Fibroblast of upper back skin (primary cell): ENCODE measurements around the gene SPATA32.
"Not testable (repeated sequence)": the region's sequence is repeated elsewhere in the genome, so short reads cannot be mapped to it uniquely, and the experiment has no call there.

ENCODE experiments used
- DNase-seq: peaks from one replicate; pipeline ENCODE4 v3.0.0-alpha.2; 2013

The SPATA32 gene

GRCh38 chr17:45261577-45262515 is at the start of gene SPATA32:
SPATA32 (minus strand) TSS chr17:45262094; CDS start chr17:45262016, 78 bp downstream.
- DNase-seq = peak; percentile 45

GRCh38 chr17:45311401-45311759 is 49.5 kb upstream of the SPATA32 start:
- DNase-seq = no peak

GRCh38 chr17:45310380-45311324 is 48.8 kb upstream of the SPATA32 start:
- no peak for DNase-seq

GRCh38 chr17:45309400-45309799 is 47.5 kb upstream of the SPATA32 start:
- DNase-seq = no peak

DNA sequence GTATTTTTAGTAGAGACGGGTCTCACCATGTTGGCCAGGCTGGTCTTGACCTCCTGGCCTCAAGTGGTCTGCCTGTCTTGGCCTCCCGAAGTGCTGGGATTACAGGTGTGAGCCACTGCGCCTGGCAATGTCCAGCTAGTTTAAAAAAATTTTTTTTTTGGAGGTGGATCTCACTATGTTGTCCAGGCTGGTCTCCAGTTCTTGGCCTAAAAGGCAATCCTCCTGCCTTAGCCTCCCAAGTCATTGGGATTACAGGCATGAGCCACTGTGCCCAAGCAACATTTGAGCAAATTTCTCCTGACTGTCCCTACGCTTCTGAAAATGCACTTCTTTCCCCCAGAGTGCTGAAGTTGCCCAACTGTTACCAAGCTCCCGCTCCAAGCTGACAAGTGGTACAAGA is 46.9 kb upstream of the SPATA32 start:
- DNase-seq = no peak

- no peak for DNase-seq
These were observed 46.1 kb upstream of the SPATA32 start for GRCh38 chr17:45308016-45308365.

GRCh38 chr17:45307290-45308015 is 45.6 kb upstream of the SPATA32 start:
- DNase-seq = peak; percentile 81

DNA sequence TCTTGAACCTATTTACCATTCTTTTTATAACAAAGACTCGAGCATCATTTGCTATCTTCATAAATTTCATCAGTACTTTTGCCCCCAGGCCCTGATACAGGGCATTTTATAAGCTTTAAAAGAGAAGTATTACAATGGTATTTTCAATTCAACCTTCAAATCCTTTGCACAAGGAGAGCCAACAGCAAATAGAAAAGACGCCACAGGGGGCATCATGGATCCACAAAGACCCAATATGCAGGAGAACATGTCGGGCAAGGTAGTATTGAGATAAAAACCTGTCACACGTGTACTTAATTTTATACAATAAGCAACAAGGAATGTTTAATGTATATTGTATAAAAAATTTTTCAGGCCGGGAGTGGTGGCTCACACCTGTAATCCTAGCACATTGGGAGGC is 44.7 kb upstream of the SPATA32 start:
- no peak for DNase-seq

DNA sequence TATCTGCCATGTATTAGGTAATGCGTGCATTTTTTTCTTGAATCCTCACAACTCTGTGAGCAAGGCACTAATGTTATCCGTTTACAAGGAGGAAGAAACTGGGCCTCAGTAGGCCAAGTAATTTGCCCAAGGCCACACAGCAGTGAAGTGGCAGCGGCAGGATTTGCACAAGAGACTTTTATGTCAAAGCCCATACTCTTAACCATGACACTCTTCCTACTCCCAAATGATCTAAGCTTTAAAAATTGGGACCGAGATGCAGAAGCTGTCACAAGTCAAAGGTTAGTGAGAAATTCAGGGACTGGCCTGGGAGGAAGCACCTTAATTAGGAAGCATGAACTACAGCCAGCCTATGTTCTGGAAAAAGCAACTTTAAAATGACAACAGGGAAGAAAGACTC is 44.2 kb upstream of the SPATA32 start:
- DNase-seq = no peak

GRCh38 chr17:45305530-45306087 is 43.7 kb upstream of the SPATA32 start:
- peak; percentile 75 for DNase-seq

- peak; percentile 64 for DNase-seq
These were observed 40.8 kb upstream of the SPATA32 start for GRCh38 chr17:45302649-45303173.

DNA sequence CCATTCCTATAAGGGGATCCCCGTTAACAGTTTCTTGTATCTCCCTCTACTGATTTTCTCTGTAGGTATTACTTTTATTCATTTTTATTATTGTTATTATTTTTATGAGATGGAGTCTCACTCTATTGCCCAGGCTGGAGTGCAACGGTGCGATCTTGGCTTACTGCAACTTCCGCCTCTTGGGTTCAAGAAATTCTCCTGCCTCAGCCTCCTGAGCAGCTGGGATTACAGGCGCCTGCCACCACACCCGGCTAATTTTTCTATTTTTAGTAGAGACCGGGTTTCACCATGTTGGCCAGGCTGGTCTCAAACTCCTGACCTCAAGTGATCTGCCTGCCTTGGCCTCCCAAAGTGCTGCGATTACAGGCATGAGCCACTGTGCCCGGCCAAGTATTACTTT is 40.3 kb upstream of the SPATA32 start:
- not testable (repeated sequence) for DNase-seq

DNA sequence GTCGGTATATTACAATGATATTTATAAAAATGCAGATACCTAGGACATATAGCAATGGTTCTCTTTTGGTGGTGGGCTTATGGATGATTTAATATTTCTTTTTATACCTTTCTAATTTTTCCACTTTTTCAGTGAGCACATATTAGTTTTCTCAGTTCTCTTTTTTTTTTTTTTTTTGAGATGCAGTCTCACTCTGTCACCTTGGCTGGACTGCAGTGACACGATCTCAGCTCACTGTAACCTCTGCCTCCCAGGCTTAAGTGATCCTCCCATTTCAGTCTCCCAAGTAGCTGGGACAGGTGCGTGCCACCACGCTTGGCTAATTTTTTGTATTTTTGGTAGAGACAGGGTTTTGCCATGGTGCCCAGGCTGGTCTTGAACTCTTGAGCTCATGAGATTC is 39.8 kb upstream of the SPATA32 start:
- no peak for DNase-seq

GRCh38 chr17:45300060-45300751 is 38.3 kb upstream of the SPATA32 start:
- no peak for DNase-seq

DNA sequence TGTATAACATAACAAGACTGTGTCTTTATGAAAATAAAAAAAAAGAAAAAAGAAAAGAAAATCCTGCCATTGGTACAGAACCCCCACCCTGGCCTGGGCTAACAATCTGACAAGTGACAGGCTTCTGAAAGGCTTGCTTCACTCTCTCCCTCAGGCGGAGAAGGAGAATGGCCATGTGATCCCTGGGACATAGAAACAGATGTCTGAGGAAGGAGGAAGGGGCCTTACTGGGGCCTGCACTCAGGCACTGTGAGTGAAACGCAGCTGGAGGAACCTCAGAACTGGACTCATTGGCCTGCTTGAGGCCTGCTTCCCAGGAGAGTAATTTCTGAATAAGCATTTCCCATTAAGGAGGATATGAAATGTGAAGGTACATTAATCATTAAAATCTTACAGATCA is 37.5 kb upstream of the SPATA32 start:
- DNase-seq = peak; percentile 47

DNA sequence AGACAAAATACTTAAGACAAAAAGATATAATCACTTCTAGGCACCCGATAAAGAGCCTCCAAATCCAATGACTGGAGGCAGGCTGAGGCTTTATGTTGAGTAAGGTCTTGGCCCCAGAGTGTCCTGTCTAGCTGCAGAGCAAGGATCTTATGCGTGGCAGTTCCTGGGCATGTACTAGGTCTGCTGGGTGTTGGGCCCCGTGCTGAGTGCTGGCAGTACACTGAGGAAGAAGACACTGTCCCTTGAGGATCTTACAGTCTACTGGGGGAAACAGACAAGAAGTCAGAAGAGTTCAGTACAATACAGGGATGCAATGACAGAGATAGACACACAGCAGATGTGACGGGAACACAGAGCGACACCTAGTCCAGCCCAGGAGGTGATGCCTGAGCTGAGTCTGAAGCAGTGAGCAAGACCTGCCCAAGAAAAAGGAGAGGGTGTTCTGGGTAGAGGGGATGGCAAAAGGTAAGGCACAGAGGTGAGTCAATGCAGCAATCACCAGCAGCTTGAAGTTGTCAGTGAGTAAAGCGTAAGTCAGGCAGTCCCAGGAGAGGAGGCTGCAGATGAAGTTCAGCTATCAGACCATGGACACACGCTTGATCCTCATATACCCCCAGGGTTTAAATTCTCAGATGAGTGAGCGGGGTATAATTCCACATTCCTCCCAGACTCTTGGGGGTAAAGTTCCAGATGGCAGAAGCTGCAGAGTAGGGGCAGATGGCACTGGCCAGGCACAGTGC is 36.8 kb upstream of the SPATA32 start:
- no peak for DNase-seq

GRCh38 chr17:45296833-45297124 is 34.9 kb upstream of the SPATA32 start:
- DNase-seq = no peak

GRCh38 chr17:45296003-45296832 is 34.3 kb upstream of the SPATA32 start:
- DNase-seq = peak; percentile 46

DNA sequence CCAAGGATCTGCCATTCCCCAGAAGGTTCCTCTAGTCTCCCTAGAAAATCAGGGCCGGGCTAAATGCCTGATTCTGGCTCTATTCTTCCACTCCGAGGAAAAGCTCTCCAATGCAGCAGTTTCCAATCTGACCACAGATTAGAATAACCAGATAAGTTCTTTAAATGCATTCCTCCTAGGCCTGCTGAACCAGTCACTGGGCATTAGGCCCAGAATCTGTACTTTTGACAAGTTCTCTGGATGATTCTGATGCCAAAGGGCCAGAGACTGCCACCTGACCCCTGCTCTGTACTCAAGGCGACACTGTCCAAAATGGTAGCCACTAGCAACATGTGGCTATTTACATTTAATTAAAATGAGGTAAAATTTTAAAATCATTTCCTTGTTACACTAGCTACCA is 32.6 kb upstream of the SPATA32 start:
- DNase-seq = peak; percentile 87
